NCI-H774 (cell line): ENCODE results near the gene CD200.

ENCODE experiments used
- DNase-seq: peaks from one replicate; lab custom pipeline; 2025; lab: John Stamatoyannopoulos, UW

Gene CD200, protein sequence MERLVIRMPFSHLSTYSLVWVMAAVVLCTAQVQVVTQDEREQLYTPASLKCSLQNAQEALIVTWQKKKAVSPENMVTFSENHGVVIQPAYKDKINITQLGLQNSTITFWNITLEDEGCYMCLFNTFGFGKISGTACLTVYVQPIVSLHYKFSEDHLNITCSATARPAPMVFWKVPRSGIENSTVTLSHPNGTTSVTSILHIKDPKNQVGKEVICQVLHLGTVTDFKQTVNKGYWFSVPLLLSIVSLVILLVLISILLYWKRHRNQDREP

DNA sequence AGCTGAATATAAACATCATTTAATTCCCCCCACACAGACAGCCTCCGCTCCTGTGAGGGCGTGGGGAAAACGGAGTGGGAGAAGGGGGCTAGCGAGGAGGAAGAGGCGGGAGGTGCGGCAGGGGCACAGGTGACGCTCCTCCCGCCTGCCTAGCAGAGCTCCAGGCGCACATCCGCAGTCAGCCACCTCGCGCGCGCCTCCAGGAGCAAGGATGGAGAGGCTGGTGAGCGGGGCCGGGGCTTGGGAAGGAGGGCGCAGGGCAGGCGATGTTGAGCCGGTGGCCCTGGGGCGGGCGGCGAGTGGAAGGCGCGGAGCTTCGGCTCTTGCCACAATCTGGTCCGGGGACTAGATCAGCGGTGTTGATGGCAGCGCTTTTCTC, at the start of gene CD200:
Gene CD200, plus strand, starts transcription at position 155 of the 379 bp plus-strand sequence. Its CDS starts 57 bp downstream, at position 212.
- no peak for DNase-seq

DNA sequence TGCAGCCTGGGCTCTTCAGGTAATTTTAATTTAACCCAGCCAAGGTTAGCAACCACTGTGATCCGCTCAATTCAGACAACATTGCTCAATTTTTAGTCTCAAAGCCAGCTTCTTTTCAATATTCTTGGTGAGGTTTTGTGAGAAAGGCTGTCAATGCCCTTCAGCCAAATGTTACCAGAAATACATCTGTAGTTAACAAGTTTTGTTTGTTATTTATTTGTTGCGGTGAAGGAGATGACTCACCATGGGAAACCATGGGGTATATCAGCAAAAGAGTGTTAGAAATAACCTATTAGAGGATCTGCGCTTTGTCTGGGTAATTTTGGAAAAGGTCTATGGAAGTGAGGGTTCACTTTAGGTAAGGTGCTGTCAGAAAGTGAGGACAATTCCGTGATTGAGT, 43.9 kb upstream of the CD200 start:
- DNase-seq = no peak

DNA sequence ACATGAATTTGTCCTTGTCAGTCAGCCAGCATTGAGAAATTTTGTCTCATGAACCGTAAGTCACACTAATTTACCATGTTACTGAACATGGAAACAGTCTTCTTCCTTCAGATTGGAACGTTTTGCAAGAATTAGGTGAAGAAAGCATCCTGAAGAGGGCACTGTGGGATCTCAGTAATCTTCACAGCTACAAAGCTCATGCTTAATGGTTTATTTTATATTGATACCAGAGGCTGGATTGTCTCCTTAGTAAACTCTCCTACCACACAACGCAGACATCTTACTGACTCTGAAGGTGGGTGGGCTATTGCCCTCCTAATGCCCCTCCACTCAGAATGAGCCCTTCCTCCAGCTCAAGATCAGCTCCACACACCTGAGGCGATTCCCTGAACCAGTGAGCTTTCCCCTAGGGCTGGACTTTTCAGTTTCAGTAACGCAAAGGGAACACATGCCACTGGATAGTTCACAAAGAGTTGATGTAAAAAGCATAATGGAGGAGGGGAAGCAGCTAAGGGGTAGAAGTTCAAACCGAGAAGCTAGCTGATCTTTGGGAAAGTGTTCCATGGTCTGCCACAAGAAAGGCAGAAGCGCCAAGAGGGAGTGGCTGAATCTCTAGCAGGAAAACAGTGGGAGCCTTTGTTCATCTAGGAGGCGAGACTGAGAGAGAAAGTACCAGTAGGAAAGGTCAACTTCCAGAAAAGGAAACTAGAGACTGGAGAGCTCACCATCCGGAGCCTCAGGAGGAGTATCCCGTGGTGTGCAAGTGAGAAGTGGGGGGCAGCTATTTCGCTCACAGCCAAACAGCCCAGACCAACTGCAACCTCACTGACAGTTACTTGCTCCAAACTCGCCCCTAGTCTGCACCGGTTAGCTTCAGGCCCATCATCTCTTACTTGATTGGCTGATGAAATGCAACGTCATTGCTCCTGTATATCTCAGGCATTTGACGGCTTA, 39.3 kb upstream of the CD200 start, which contains the start of gene SLC9C1:
Gene SLC9C1, minus strand, starts transcription at position 849 of the 954 bp plus-strand sequence. CDS start 7,425 bp downstream, outside the sequence.
- no peak for DNase-seq

DNA sequence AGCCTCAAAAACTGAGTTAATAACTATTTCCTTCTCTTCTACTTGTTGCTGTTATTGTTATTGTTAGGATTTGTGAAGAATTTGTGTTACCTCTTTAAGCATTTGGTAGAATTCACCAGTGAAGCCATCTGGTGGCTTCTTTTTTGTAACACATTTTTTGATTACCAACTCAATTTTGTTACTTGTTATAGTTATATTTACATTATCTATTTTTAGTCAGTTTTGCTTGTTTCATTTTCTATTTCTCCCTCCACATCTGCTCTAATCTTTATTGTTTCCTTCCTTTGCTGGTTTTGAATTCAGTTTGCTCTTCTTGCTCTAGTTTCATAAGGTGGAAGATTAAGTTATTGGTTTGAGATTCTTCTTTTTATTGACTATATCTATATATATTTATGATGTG, 35.2 kb upstream of the CD200 start:
- DNase-seq = no peak

DNA sequence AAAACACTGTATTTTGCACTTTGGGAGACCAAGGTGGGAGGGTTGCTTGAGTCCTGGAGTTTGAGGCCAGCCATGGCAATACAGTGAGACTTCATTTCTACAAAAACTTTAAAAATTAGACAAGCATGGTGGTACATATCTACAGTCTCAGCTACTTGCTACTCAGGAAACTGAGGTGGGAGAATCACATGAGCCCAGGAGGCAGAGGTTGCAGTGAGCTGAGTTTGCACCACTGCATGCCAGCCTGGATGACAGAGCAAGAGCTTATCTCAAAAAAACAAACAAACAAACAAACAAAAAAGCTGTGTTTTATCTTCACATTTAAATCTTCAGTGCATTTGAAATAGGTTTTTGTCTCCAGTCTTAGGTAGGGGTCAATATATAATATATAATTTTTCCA, 34.2 kb upstream of the CD200 start:
- DNase-seq = no peak

DNA sequence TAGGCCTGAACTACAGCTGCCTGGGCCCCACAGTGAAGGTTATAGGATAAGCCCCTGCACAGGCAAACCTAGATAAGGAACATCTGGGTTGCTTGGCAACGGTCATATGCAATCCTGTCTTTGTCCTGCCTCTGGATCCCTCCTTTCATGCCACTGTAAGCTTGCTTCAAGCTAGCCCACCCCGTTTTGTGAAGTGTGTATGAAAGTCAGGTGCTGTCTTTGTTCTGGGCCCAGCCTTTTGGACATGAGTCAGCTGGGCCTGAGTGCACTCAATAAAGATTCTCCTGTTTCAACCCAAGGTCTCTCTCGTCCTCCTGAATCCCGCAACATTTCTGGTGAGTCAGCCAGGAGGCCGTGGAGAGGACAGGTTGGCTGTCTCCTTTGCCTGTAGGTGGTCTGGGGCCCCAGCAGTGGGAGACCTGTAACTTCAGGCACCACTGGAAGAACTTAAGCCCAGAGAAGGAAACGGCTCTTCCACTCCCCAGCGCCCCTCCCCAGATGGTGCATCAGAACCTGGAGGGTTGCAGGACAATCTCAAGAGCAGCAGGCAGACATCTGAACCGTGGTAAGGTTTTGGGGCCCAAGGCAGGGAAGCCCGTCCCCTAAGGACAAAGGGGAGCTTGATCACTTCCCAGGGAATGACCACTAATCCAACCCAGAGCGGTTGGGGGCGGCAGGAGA, 30.7 kb upstream of the CD200 start:
- no peak for DNase-seq

DNA sequence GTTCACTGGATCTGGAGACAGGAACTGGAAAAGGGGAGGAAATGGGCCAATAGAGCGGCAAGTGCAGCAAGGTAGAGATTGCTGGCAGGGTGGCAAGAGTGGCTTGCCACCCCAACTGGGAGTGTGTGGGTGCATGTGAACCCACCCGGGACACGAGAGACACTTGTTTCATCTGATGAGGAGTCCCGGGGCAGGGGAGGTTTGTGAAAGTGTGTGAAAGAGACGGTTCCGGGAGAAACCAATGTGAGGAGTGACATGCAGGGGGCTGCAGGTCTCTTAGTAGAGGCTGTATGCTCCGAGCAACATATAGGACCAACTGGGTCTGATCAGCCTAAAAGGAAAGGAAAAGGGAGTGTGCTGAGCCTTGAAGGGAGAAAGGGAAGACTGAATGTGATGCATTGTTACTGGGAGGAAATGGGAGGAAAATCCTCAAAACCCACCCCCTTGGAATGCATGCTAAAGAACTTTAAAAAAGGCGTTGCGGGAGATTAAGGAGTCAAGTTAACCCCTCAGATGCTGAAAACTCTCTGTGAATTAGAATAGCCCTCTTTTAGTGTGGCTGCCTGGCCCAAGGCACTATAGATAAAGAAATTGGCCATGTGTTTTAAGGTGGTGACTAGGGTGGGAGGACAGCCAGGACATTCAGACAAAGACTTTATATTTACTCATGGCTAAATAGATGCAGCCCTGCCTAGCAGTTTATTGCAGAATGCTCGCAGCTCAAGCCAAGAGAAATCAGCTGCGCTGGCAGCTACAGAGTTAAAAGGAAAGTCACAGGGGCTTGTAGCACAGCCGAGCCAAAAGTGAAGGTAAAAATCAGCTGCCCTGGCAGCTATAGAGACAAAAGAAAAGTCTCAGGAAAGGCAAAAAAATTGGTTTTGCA, 29.8 kb upstream of the CD200 start:
- DNase-seq = no peak

DNA sequence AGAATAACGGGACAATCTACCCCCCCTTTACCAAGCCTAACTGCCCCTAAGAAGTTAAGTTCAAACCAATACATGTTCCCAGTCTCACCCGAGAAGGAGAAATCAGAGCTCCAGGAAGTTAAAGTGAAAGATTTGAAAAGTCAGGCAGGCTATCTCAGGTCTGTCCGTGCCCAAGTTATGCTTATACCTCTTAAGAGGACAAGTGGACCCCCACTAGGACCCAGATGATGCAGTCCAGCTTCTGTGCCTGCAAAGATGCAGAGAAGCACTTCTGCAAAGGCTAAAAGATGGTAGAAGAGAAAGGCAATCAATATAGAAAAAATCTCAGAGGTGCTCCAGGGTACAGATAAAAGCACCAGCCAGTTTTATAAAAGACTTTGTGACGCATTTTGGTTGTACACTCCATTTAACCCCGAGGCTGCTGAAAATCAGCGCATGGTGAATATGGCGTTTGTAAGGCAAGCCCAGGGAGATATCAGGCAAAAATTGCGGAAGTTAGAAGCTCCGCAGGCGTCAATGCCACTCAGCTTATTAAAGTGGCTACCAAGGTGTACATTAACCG, 29.1 kb upstream of the CD200 start:
- no peak for DNase-seq

DNA sequence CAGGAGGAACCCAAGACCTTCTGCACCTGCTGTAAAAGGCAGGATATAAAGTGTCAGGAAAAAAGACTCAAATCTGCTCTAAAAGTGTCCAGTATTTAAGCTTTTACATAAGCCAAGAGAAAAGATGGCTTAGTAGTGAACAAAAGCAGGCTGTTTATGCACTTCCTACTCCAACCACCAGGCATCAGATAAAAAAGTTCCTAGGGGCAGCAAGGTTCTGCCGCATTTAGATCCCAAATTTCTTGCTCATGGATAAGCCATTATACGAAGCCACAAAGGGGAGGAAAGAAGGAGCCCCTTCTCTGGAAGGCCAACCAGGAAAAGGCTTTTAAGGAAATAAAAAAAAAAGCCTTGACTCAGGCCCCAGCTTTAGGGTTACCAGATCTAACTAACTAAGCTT, 28.3 kb upstream of the CD200 start:
- no peak for DNase-seq

DNA sequence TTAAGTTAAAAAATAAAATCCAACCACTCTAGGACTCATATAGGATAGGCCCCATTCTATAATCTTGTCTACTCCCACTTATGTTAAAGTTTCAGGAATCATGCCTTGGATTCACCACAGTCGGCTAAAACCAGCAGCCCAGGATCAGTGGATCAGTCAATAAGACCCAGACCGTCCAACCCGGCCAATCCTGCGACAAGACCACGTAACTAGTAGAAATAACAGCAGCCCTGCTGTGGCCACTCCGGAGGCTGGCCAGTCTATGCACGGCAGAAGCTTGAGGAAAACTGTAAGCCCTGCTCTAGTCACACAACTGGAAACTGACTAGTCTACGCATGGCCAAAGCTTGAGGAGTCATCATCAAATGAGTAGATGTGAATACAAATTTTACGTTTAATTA, 26.1 kb upstream of the CD200 start:
- no peak for DNase-seq

DNA sequence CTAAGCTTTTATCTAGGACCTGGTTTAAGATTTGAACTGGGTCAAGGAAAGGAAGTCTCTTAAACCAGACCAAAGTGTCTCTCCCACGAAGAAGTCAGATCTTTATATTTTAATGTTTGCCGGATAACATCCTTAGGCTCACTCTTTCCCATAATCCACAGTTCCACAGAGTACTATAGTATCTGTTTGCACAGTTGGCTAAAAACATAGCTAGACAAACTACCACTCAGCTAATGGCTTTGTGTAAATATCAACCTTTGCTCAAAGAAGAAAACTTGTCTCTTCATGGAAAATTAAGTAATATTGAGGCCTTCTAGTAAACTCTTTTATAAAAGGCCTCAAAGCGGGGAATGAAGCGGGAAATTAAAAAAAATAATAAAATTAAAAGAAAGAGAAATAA, 25.4 kb upstream of the CD200 start:
- DNase-seq = no peak

DNA sequence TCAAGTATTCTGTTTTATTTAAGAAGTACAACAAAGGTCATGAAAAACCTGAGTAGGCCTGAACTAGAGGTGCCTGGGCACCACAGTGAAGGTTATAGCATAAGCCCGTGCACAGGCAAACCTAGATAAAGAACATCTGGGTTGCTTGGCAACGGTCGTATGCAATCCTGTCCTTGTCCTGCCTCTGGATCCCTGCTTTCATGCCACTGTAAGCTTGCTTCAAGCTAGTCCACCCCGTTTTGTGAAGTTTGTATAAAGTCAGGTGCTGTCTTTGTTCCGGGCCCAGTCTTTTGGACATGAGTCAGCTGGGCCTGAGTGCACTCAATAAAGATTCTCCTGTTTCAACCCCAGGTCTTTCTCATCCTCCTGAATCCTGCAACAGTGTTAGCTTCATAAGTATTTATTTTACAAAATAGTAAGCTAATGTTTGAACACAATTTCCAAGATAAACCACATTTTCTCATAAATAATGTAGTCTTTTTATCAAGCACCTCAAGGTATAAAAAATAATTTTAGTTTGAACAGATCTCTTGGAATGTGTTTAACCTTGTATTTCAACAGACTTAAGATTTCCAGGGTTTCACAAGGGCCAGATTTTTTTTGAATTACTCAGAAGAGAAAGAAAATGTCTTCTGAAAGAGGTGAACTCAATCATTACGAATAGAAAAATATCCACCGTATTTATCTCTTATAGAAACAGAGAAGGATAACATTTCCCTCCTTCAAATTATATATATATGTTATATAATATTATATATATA, 24.6 kb upstream of the CD200 start:
- DNase-seq = peak; percentile 29

DNA sequence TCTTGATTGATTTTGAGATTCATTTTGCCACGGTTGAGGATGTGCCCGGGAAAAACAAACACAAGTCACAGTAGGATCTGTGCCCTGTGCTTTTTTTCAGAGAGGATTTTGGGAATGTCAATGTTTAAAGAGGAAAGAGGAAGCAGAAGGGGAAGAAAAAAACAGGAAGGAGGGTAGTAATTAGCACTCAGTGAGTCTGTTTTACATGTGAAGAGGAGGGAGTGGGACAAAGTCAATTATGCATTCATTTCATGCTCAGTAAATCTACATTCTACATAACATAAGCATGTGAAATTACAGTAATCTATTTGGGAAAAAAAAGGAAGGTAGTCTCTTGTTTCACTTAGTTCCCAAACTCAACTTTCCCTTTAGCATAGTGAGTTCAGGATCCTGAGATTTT, 18.3 kb upstream of the CD200 start:
- DNase-seq = no peak

DNA sequence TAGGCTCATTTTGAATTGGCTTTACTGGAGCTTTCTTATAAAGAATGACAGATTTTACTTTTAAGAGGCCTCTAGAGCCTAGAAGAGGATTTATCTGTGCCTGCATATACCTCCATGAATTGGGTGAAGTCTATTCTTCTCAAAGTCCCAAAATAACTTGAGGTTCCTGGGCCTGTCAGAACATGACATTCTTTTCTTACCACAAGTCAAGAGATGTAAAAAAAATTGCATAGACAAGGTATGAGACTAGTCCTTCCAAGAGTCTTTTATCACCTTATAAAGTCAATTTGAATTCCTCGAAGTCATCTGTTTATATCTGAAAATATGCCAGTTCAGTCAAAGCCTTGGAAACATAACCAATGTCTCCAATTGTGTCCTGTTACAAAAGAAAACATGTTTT, 17.2 kb upstream of the CD200 start:
- DNase-seq = no peak

DNA sequence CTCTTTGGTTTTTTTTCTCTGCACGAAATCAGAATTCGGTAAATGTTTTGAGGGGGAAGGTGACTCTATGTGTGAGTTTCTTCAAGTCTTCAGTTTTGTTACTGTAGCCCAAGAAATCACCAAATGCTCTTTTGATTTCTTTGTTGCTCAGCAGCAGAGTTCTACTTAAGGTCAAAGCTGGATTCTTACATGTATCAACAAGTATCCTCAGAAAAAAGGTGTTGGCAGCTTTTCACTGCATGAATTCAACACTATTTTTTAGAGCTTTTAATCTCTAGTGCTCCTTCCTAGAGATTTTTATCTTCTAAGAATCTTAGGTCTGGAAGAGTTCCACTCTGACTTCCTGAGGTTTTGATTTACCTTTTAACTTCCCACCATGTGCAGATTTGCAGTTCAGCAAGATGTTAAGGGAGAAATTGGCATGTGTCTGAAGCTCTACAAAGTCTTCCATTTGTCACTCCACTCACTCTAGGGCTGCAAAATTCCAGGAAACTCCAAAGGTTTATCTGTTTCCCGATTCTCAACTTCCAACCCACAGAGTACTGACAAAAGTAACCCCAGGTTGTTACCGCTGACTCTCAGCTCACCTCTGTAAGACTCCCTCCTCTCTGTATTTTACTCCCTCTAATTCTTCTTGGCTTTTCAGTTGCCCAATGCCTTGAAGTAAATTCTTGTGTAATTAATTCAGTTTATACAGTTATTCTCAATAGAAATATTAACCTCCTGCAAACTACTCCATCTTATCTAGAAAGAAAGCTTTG, 13.3 kb upstream of the CD200 start:
- no peak for DNase-seq

DNA sequence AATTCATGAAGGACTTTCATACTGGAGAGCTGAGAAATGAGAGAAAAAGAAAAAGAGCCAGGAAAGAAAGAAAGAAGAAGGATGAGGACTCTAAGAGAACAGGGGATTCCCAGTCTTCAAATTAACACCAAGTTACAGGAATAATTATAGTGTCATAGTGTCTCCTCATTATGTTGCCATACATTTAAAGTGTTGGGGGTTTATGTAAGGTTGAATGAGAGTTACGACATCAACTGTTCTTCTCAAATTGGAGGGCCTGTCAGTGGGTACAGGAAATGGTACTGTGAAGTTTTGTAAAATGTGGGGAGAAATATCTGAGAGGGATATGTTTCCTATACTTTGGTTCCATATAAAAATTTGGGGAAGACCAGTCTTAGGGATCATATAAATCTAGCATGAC, 12.3 kb upstream of the CD200 start:
- DNase-seq = no peak

DNA sequence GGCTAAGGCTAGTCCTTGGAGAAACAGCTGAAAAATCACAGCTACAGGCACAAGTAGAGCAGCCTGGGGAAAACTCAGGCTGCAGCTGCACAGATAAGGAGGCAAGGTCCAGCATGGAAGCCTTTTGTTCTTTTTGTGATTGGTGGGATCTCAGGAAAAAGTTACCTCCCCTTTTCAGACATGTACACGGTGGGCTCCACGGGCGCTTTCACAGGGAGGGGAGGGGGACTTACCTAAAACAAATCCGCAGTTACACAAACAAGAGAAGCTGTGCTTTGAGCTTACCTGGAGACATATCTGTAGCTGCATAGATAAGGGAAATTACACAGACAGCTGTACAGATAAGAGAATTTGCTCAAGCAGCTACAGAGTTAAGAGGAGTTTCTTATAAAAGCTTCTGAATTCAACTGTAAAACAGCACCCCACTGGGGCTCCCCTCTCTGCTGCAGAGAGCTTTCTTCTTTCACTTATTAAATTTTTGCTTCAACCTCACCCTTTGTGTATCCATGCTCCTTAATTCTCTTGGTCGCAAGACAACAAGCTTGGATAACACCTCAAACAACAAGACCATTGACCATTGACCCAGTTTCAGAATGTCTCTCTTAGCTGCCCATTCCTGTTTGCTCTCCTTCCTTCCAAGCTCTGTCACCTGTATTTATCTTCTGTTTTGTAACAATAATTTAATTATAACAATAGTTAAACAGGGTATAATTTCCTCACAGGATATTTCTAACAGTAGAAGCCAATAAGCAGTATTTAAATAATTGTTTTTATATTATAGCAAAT, 10.9 kb upstream of the CD200 start:
- DNase-seq = no peak

DNA sequence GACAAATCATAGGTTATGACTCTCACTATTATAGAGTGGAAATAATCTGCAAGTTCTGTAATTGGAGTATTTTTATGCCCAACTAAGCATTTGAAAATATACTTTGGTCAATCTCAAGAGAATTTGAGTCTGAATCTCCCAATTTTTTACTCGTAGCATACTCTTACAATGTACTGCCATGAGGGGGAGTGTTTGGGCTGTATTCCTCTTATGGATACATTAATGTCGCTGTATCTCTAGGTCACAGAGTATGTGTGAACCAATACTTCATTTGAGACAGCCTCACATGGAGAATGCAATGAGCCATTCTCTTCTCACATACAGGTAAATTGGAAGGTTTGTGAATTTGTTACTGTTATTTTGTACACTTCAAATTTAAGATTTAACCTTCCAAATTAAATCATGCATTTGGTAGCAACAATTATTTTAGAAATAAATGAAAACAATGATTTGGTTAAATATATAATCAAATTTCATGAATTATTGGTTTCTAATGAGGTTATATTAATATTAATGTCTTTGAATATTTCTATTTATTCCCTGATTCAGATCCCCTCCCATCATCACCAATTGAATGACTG, 5.5 kb upstream of the CD200 start:
- DNase-seq = no peak

DNA sequence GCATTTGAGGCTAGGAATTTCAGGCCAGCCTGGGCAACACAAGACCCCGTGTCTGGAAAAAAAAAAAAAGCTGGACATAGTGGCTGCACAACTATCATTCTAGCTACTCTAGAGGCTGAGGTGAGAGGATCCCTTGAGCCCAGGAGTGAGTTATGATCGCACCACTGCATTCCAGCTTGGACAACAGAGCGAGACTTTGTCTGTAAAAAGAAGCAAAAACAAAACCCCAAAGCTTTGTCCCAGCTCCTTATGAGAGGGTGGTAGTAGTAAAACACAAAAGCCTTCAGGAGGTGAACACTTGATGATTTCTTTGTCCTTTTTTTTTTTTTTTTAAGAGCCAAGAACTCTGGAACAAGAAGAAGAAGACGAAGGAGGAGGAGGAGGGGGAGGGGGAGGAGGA, 1.1 kb upstream of the CD200 start:
- DNase-seq = no peak
